ENCODE results near the gene MLEC. TPM values are rescaled to one million over a fixed set of nuclear protein-coding genes. Genes with fewer than 3 reads are reported as not detected.

The MLEC gene
- 10 to 100 TPM; 37.8 to 55.5 (median 46.3) TPM for total RNA-seq

- no peaks in the 10 kb centered on the region for H3K36me3 ChIP-seq
- WGBS, result 0% methylated on average over 33 of the region's 84 CpGs
- intact Hi-C loops (cut with DNase I), result loop anchor here (5.0 kb wide), 1 partner anchor 35 kb away; no protein-coding TSS in a partner anchor
- H3K27ac ChIP-seq (replicated peaks in 1 of 4), result peak within 1 kb of the TSS; percentile 94 to 96 (median 94)
- no peaks in the 10 kb centered on the region for H3K9me3 ChIP-seq
- peaks cover 39 to 55% (median 48%) of the 10 kb centered on the region in 4 donors for H3K4me1 ChIP-seq
- DNase-seq (ENCODE audit: extremely low spot score), result peak; percentile 100
- no peak for TF ChIP-seq POLR2A (IDR thresholded peaks at IDR 0.05; ENCODE audit: low read depth)
- TF ChIP-seq EP300 (IDR thresholded peaks at IDR 0.05), result no peak
- peak; percentile 87 to 89 for TF ChIP-seq POLR2AphosphoS5 (IDR thresholded peaks at IDR 0.05)
- TF ChIP-seq, protein P1, sequence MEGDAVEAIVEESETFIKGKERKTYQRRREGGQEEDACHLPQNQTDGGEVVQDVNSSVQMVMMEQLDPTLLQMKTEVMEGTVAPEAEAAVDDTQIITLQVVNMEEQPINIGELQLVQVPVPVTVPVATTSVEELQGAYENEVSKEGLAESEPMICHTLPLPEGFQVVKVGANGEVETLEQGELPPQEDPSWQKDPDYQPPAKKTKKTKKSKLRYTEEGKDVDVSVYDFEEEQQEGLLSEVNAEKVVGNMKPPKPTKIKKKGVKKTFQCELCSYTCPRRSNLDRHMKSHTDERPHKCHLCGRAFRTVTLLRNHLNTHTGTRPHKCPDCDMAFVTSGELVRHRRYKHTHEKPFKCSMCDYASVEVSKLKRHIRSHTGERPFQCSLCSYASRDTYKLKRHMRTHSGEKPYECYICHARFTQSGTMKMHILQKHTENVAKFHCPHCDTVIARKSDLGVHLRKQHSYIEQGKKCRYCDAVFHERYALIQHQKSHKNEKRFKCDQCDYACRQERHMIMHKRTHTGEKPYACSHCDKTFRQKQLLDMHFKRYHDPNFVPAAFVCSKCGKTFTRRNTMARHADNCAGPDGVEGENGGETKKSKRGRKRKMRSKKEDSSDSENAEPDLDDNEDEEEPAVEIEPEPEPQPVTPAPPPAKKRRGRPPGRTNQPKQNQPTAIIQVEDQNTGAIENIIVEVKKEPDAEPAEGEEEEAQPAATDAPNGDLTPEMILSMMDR (IDR thresholded peaks at IDR 0.05), result peak in 2 of 3 experiments; percentile 10 to 26
- H3K4me3 ChIP-seq, result peak within 1 kb of the TSS; percentile 84 to 98 (median 88)
- no peaks in the 10 kb centered on the region for H3K27me3 ChIP-seq
Observed at GRCh38 chr12:120686690-120687577, at the start of gene MLEC. TSS of gene MLEC (plus strand) at chr12:120687149. CDS start at chr12:120687297, 148 bp downstream.

DNA sequence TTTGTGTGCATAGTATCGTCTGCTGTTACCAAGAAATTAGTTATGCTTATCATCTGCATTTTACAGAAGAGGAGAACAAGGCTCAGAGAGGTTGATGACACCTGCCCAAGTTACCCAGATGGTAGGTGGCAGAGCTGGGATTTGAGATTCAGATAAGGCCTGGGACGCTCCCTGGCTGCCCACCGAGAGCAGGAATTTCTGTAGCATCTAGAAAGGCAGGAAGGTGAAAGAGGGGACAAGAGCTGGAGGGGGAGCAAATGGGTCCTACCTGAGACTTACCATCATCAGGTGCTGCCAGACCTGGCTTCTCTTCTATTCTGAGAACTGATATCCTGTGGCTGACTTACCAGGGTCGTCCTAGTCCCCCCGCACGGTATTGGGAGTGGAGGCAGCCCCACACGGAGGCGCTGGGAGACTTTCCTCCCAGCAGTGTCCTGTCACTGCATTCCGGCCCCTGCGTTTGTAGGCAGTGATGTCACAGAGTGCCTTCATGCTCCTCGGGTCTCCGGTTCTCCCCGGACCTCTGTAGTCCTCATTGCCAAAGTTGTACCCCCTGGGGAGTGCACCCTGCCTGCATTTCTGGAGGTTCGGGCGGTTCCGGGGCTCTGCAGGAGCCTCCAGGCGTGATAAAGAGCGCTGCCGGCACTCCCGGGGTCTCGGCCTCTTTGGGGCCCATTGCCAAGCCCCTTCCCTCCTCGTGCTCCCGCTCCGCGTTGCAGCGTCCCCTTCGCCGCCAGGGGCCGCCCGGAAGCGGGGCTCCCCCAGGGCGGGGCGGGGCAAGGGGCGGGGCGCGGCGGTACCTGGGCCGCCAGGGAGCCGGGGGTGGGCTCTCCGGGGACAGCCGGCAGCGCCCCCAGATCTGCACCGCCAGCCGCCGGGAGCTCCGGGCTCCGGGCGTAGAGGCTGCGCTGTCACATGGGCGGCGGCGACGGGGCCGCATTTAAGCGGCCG is 46.9 kb upstream of the MLEC start, which contains the start of gene CABP1:
Gene CABP1 (plus strand): TSS at position 856 of the 951 bp plus-strand sequence. CDS start 60 bp downstream, at position 916.
- intact Hi-C loops (cut with DNase I), result no loop called here
- H3K27me3 ChIP-seq, result peaks cover 0 to 74% (median 39%) of the 10 kb centered on the region in 4 donors
- WGBS, result 35% methylated on average over 8 of the region's 56 CpGs
- peak within 1 kb of the TSS; percentile 51 to 58 (median 52) for H3K4me3 ChIP-seq
- no peak within 1 kb of the TSS for H3K27ac ChIP-seq (replicated peaks in 1 of 4)
- no peak for DNase-seq (ENCODE audit: extremely low spot score)
- no peaks in the 10 kb centered on the region for H3K9me3 ChIP-seq
- H3K4me1 ChIP-seq, result peaks cover 13 to 20% (median 19%) of the 10 kb centered on the region in 4 donors
- TF ChIP-seq, protein P1 (IDR thresholded peaks at IDR 0.05), result peak in 1 of 3 experiments; percentile 7
- no peak for TF ChIP-seq EP300 (IDR thresholded peaks at IDR 0.05)
- no peaks in the 10 kb centered on the region for H3K36me3 ChIP-seq

- peak overlapping the region; percentile 51 to 58 (median 52) for H3K4me3 ChIP-seq
- H3K27ac ChIP-seq (replicated peaks in 1 of 4), result no peak overlapping the region
- 3% methylated on average over 20 of the region's 115 CpGs for WGBS
- no peak for TF ChIP-seq POLR2AphosphoS5 (IDR thresholded peaks at IDR 0.05)
- TF ChIP-seq POLR2A (IDR thresholded peaks at IDR 0.05; ENCODE audit: low read depth), result no peak
- no peak for TF ChIP-seq EP300 (IDR thresholded peaks at IDR 0.05)
- TF ChIP-seq, protein P1 (IDR thresholded peaks at IDR 0.05), result no peak
- intact Hi-C loops (cut with DNase I), result no loop called here
- no peaks in the 10 kb centered on the region for H3K36me3 ChIP-seq
- peaks cover 13 to 20% (median 19%) of the 10 kb centered on the region in 4 donors for H3K4me1 ChIP-seq
- peaks cover 0 to 85% (median 42%) of the 10 kb centered on the region in 4 donors for H3K27me3 ChIP-seq
- no peak for DNase-seq (ENCODE audit: extremely low spot score)
- no peaks in the 10 kb centered on the region for H3K9me3 ChIP-seq
Observed at GRCh38 chr12:120640861-120641833, 45.8 kb upstream of the MLEC start.

- TF ChIP-seq, protein P1 (IDR thresholded peaks at IDR 0.05), result no peak
- TF ChIP-seq EP300 (IDR thresholded peaks at IDR 0.05) (no peak), POLR2A (IDR thresholded peaks at IDR 0.05; ENCODE audit: low read depth) (no peak), POLR2AphosphoS5 (IDR thresholded peaks at IDR 0.05) (no peak)
- Histone ChIP-seq H3K27me3 (peaks cover 0 to 89% (median 42%) of the 10 kb centered on the region in 4 donors), H3K9me3 (no peaks in the 10 kb centered on the region), H3K27ac (replicated peaks in 1 of 4) (no peak overlapping the region), H3K4me3 (no peak overlapping the region), H3K36me3 (no peaks in the 10 kb centered on the region), H3K4me1 (peaks cover 13 to 27% (median 19%) of the 10 kb centered on the region in 4 donors)
- no peak for DNase-seq (ENCODE audit: extremely low spot score)
- 79% methylated on average over 6 of the region's 9 CpGs for WGBS
- intact Hi-C loops (cut with DNase I), result no loop called here
Observed at GRCh38 chr12:120642121-120642520, 44.8 kb upstream of the MLEC start.

All from esophagus muscularis mucosa (tissue), 4 donors.